Measurements from ENCODE around the gene SMIM30.
"Not testable (repeated sequence)": the region's sequence is repeated elsewhere in the genome, so short reads cannot be mapped to it uniquely, and the experiment has no call there.

SMIM30 gene

GRCh38 chr7:113118074-113118959 lies at the start of gene SMIM30:
Gene SMIM30 (minus strand): TSS chr7:113118554. CDS start chr7:113117578, 976 bp downstream.
- in situ Hi-C loops (cut with MboI; ENCODE audit: low sequenced_read_pairs) = no loop called here

GRCh38 chr7:113166176-113166575 lies 47.8 kb upstream of the SMIM30 start:
- in situ Hi-C loops (cut with MboI; ENCODE audit: low sequenced_read_pairs) = not testable (repeated sequence)

GRCh38 chr7:113161050-113161449 lies 42.7 kb upstream of the SMIM30 start:
- in situ Hi-C loops (cut with MboI; ENCODE audit: low sequenced_read_pairs) = no loop called here

GRCh38 chr7:113159746-113160339 lies 41.5 kb upstream of the SMIM30 start:
- in situ Hi-C loops (cut with MboI; ENCODE audit: low sequenced_read_pairs) = no loop called here

DNA sequence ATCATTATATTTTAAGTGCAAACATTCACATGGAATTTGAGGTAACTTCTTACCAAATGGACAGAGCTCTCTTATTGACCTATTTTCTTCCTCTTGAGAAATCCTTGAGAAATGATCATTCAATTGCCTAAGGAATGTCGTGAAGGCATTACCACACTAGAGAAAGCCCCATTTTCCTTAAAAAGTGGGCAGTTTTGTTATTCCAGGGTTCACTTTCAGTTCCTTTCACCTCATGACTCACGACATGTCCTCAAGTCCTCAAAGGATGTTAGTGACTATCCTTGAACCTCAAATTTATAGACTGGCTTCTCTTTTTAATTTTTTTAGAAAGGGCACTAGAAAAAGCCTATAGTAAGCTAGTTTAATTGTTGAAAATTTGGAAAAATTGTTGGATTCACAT lies 40.4 kb upstream of the SMIM30 start:
- in situ Hi-C loops (cut with MboI; ENCODE audit: low sequenced_read_pairs) = no loop called here

DNA sequence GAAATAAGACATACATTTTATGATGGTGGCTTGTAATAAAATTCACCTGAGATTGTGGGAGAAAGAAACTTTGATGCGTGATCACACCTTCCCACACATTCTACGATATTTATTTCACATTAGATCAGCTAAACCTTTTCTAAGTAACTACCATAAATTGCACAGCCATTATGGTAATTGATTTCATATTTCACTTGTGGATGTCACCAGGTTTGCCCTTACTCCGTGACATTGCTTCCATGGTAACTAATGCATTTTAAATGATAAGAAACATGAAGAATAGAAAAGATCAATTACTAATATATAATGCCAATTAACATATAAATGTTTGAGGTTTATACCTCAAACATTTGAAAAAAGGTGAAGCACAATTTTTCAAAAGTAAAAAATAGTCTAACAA lies 35.8 kb upstream of the SMIM30 start:
- in situ Hi-C loops (cut with MboI; ENCODE audit: low sequenced_read_pairs) = no loop called here

DNA sequence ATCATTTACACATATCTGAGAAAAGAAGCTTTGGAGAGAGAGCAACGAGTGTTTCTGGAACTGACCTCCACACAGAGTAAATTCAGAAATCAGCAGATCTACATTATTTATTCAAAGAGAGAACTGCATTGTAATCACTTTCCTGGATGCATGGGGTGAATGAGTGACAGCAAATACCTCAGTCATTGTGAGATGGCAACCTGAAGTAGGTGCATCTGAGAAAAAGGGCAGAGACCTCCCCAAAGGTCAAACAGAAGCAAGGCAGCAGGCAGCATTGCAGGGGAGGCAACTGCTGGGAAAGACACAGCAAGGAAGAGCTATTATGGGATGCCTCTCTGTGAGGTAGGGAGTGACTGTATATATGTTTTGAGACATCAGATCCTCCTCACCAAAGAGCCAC lies 26.5 kb upstream of the SMIM30 start:
- in situ Hi-C loops (cut with MboI; ENCODE audit: low sequenced_read_pairs) = no loop called here

- in situ Hi-C loops (cut with MboI; ENCODE audit: low sequenced_read_pairs) = no loop called here
These were observed 25.3 kb upstream of the SMIM30 start for GRCh38 chr7:113143486-113144257.

DNA sequence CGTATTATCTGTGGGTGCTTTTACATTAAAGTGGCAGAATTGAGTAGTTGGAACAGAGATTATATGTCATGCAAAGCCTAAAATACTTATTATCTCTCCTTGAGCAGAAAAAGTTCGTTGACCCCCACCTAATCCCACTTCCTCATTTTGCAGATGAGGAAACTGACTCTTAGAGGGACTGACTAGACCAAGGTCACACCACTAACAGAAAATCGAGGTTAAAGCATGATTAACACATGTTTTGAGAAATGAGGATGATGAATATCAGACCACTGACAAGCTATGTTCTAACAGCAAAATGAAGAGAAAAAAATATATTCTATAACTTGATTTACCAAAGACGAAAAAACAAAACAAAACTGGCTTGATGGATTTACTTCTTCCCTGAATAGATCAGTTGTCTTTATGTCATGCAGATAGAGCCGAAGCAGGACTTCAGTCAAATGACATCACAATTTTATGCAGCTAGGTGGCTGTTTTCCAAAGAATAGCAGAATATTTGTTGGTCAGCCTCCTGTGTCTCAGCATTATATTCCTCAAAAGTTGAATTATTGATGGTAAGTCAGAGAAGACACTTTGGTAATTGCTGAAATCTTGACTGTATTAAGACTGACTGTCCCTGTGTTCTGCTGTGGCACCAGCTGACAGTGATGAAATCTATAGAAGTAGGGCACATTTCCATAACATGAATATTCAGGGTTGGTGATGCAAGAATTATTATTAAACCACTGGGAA lies 24.2 kb upstream of the SMIM30 start:
- in situ Hi-C loops (cut with MboI; ENCODE audit: low sequenced_read_pairs) = no loop called here

DNA sequence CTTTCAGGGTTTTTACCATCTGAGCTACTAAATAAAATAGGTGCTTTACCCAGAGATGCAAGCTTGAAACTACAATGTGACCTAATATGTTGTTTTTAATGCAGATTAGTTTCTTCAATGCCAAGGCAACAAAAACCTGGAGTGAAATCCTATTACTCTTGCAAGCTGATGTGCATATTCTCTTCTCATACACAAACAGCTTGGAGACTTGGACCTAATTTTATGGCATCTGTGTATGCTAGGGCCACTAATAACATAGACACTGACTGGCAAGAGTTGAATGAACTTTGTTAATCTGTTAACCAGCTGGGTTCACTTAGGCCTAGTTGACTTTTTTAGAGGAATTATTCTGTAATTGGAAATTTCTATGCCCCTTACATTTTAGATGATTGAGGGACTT lies 23.4 kb upstream of the SMIM30 start:
- in situ Hi-C loops (cut with MboI; ENCODE audit: low sequenced_read_pairs) = no loop called here

- in situ Hi-C loops (cut with MboI; ENCODE audit: low sequenced_read_pairs) = no loop called here
These were observed 22.6 kb upstream of the SMIM30 start for GRCh38 chr7:113140956-113141355.

DNA sequence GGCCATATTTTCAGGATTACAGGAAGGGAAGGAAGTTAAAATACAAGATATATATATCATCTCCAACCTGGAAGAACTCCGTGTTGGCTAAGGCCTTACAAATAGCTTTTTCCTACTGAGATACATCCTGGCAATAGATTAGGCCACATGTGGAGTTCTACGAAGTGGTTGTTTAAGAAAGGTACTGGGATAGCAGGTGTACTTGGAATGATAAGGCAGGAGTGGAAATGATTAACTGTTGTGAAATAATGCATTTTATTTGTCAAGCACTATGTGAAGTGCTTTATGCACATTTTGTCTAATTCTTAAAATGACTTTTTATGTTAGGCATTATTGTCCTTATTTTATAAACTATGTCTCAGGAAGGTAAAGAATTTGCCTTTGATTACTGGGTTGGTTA lies 18.9 kb upstream of the SMIM30 start:
- in situ Hi-C loops (cut with MboI; ENCODE audit: low sequenced_read_pairs) = no loop called here

DNA sequence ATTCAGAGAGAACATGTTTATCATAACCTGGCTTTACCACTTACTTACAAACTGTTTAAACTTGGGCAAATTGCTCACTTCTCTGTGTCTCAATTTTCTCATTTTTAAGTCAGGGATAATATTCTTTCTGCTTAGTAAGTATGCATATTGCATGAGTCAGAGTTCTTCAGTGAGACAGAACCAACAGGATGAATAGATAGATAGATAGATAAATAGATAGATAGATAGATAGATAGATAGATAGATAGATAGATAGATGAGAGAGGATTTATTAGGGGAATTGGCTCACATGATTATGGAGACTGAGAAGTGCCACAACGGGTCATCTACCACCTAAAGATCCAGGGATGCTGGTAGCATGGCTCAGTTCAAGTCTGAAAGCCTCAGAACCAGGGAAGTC lies 15.7 kb upstream of the SMIM30 start:
- in situ Hi-C loops (cut with MboI; ENCODE audit: low sequenced_read_pairs) = no loop called here

DNA sequence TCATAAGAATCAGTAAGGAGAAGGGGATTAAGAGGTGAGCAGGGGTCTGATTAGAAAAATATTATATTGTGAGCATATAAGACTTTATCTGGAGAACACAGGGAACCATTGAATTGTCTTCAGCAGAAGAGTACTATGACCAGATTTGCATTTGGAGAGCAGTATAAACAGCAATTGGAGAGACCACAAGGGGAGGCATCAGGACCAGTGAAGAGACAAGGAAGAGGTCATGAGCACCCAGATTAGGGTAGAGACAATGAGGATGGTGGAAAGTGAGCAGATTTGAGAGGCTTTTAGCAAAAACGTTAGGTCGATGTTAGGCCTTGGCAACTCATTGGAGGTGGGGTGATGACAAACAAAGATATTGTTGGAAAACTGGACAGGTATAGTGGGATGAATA lies 13.0 kb upstream of the SMIM30 start:
- in situ Hi-C loops (cut with MboI; ENCODE audit: low sequenced_read_pairs) = no loop called here

DNA sequence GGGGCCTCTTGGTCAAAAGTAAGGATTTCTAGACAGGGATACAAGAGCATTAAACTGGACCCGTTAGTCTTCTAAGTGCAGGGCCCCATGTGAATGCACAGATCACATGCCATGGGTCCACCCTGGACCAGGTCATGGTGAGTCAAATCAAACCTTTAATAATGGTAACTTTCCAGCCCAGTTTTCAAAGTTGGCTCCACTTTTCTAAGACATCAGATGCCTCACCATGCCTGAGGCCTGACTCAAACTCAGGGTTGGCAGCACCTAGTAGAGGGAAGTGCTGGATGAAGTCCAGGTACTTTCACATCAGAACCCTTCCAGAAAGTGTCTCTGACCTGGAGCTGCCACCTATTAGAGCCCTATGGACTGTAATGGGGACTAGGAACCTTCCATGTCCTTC lies 9.7 kb upstream of the SMIM30 start:
- in situ Hi-C loops (cut with MboI; ENCODE audit: low sequenced_read_pairs) = no loop called here

DNA sequence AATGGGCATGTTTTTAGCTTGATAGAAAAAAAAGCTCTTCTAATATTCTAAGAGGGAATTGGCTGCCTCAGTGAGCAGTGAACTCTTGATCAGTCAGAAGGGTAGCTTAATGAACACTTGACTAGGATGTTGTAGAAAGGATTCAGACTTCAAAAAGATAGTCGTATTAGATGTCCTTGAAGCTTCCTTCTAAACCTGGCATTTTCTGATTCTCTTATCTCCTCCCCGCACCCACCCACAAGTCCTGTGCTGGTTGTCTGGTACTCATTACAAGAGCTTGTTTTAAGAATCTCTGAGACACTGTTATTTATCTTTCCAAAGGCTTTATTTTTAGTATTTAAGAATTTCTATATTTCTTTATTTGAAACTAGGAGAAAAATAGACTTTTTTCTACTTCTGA lies 7.4 kb upstream of the SMIM30 start:
- in situ Hi-C loops (cut with MboI; ENCODE audit: low sequenced_read_pairs) = no loop called here

- in situ Hi-C loops (cut with MboI; ENCODE audit: low sequenced_read_pairs) = no loop called here
These were observed 4.4 kb upstream of the SMIM30 start for GRCh38 chr7:113122744-113123143.

DNA sequence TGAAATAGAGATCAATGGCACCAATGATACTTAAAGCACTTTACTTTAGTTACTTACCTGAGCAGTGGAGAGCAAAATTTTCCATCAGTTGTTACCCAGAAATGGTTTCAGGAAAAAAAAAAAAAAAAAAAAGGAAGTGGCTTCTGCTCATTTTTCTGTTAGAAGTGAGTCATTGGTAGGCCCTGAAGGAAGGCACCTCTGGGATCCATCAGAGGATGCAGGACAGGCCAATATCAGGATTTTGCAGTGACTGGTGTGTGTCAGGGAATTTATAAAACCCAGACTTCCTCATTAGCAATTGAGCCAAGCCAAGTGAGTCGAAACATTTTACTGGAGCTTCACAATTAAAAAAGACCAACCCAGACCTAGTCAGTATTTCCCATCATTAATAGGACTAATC lies 2.3 kb upstream of the SMIM30 start:
- in situ Hi-C loops (cut with MboI; ENCODE audit: low sequenced_read_pairs) = no loop called here

- in situ Hi-C loops (cut with MboI; ENCODE audit: low sequenced_read_pairs) = no loop called here
These were observed 1.1 kb upstream of the SMIM30 start for GRCh38 chr7:113119429-113119828.

- in situ Hi-C loops (cut with MboI; ENCODE audit: low sequenced_read_pairs) = not testable (repeated sequence)
These were observed 980 bp downstream of the SMIM30 start for GRCh38 chr7:113117374-113117774.

DNA sequence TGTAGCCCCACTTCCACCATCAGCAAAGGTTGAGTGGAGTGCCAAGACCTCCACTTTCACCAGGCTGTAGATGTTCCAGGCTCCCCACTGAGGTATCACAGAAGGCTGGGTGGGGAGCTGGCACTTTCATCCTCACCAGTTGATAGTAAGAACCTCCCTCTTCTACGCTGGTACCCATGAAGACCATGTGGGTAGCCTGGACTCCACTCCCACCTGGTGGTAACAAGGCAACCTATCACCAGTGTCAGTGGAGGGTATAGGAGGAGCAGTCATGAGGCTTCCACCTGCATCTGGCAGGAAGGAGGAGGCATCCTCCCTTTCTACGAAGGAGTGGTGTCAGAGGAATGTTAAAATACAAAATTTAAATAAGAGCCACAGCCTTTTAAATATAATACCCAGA lies 4.4 kb downstream of the SMIM30 start:
- in situ Hi-C loops (cut with MboI; ENCODE audit: low sequenced_read_pairs) = no loop called here
